HFFc6 (cell line): ENCODE results near the gene TMEM175. TPM values are rescaled to one million over a fixed set of nuclear protein-coding genes. Genes with fewer than 3 reads are reported as not detected.
"Not testable (repeated sequence)": the region's sequence is repeated elsewhere in the genome, so short reads cannot be mapped to it uniquely, and the experiment has no call there.

ENCODE experiments used
- DNase-seq: peaks from one replicate; pipeline ENCODE4 v3.0.0-alpha.2; 2018
- H3K27ac Mint-ChIP-seq: 2 replicates; pipeline ENCODE4 v1.8.0; 2020; ENCODE audit warnings: mild to moderate bottlenecking, mixed read lengths
- H3K27me3 Mint-ChIP-seq: 2 replicates; pipeline ENCODE4 v1.8.0; 2021; ENCODE audit warnings: mild to moderate bottlenecking, moderate library complexity, mixed read lengths; ENCODE audit not compliant: insufficient read depth
- H3K36me3 Mint-ChIP-seq: 2 replicates; pipeline ENCODE4 v1.8.0; 2021; ENCODE audit warnings: low read depth, mixed read lengths
- H3K4me1 Mint-ChIP-seq: 2 replicates; pipeline ENCODE4 v1.8.0; 2020; ENCODE audit warnings: low read depth, mixed read lengths
- H3K4me3 Mint-ChIP-seq: 2 replicates; pipeline ENCODE4 v1.8.0; 2020; ENCODE audit warnings: mild to moderate bottlenecking, moderate library complexity, mixed read lengths
- H3K9me3 Mint-ChIP-seq: 2 replicates; pipeline ENCODE4 v1.8.0; 2020; ENCODE audit warnings: mild to moderate bottlenecking, mixed read lengths
- total RNA-seq, 6 experiments: library from RNA; stranded (reverse); fragmentation: NEBNext Ultra II Directional; extraction: Animal tissue kit (Norgen Biotek cat#: 25700); gene quantifications; 2 replicates in 1 of 6; 3 replicates in 5 of 6; pipeline ENCODE4 v1.2.3, GENCODE V29; 2021
- TF ChIP-seq, protein P1 (sequence below): fragments of 200-600 bp; sonication (generic); IDR thresholded peaks from 2 replicates; pipeline ENCODE4 v1.5.0; 2021; ENCODE audit warnings: antibody characterized with exemption, mild to moderate bottlenecking

The TMEM175 gene
- total RNA-seq, 6 experiments from 2014 or later = 27.8 to 41.8 (median 34.1) TPM

DNA sequence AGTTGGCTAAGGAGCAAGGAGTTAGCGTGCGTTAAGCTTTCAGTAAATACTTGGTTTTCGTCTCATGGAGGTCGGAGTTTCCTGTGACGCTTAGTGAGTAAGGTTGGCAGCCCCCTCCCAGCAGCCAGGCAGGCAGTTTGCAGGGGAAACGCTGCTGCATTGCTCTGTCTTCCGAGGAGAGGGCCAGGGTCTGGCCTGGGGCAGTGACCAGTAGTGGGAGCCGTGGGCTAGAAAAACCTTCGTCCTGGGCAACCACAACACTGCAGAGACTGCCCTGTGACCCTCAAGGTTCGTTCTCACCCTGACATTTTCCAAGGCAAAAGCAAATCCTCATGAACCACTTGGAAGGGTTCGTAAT lies 432 bp downstream of the TMEM175 start:
- peaks cover 22% of the 10 kb centered on the region for H3K4me1 Mint-ChIP-seq
- H3K27ac Mint-ChIP-seq = peak overlapping the region; percentile 90
- 0 out of 2 replicates have a peak, but pooled peaks cover 3% of the 10 kb centered on the region for H3K36me3 Mint-ChIP-seq
- peak overlapping the region; percentile 99 for H3K4me3 Mint-ChIP-seq
- no peaks in the 10 kb centered on the region; the same call in 1 of the 2 replicates for H3K27me3 Mint-ChIP-seq
- TF ChIP-seq, protein P1, sequence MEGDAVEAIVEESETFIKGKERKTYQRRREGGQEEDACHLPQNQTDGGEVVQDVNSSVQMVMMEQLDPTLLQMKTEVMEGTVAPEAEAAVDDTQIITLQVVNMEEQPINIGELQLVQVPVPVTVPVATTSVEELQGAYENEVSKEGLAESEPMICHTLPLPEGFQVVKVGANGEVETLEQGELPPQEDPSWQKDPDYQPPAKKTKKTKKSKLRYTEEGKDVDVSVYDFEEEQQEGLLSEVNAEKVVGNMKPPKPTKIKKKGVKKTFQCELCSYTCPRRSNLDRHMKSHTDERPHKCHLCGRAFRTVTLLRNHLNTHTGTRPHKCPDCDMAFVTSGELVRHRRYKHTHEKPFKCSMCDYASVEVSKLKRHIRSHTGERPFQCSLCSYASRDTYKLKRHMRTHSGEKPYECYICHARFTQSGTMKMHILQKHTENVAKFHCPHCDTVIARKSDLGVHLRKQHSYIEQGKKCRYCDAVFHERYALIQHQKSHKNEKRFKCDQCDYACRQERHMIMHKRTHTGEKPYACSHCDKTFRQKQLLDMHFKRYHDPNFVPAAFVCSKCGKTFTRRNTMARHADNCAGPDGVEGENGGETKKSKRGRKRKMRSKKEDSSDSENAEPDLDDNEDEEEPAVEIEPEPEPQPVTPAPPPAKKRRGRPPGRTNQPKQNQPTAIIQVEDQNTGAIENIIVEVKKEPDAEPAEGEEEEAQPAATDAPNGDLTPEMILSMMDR = peak; percentile 23; the same call in 1 of the 2 replicates
- no peak for DNase-seq
- no peaks in the 10 kb centered on the region for H3K9me3 Mint-ChIP-seq

DNA sequence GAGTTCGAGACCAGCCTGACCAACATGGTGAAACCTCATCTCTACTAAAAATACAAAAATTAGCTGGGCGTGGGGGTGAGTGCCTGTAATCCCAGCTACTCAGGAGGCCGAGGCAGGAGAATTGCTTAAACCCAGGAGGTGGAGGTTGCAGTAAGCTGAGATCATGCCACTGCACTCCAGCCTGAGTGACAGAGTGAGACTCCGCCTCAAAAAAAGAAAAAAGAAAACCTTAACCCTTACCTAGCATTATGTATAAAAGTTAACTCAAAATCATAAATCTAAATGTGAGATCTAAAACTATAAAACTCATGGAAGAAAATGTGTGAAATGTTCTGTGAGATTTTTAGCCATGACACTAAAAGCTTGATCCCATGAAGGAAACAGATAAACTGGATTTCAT lies 7.2 kb downstream of the TMEM175 start:
- H3K36me3 Mint-ChIP-seq, DNase-seq, H3K27ac Mint-ChIP-seq, H3K4me1 Mint-ChIP-seq, H3K27me3 Mint-ChIP-seq, H3K9me3 Mint-ChIP-seq, H3K4me3 Mint-ChIP-seq: not testable (repeated sequence)

DNA sequence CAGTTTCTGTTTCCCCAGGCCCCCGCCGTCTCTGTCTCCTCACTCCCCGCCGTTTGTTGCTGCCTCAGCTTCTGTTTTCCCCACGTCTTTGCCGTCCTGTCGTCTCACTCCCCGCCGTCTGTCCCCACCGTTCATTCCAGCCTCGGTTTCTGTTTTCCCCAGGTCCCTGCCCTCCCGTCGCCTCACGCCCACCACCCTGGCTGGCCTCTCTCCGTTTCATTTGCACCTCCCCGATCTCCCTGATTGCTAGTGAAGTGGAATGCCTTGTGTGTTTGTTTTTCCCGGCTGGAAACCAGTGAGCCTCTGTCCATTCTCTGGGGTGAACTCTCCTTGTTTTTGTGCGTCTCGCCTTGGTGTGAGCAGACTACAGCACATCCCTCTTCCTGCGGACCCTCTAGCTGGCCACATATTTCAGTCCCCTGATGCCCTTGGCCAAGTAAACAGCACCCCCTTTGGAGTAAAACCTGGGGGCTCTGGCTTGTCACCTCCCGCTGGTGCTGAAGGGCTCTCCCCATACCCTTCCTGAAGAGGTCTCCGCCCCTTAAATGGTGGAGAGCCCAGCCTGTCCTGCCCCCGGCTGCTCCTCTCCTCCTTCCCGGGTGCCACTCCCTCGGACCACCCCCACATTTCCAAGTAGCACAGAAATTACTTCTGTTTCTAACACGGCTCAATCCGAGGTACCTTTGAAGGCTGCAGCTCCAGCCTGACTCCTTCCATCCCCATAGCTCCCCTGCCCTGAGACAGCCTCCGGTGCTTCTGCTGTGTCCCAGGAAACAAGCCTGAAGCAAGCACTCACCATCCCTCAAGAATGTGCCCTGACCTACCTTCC lies 13.2 kb downstream of the TMEM175 start:
- no peak overlapping the region; the same call in 1 of the 2 replicates for H3K4me3 Mint-ChIP-seq
- H3K36me3 Mint-ChIP-seq = no peaks in the 10 kb centered on the region
- DNase-seq = no peak
- H3K27me3 Mint-ChIP-seq = peaks cover 6% of the 10 kb centered on the region
- TF ChIP-seq, protein P1 = no peak
- no peaks in the 10 kb centered on the region for H3K4me1 Mint-ChIP-seq
- no peak overlapping the region for H3K27ac Mint-ChIP-seq
- no peaks in the 10 kb centered on the region for H3K9me3 Mint-ChIP-seq

DNA sequence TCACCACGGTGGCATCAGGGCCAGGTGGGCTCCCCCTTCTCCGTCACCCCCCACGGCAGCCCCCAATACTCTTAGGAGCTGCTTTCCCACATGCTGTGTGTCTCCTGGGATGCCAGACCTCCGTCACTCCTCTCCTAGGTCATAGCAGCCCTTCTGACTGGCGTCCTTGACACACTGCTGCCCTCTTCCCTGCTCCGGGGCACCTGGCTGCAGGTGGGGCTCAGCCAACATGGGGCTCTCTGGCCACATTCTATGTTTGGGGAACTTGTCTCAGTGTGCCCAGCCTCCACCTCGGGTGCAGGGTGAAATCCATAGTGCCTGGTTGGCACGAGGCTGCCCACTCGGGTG lies 13.8 kb downstream of the TMEM175 start:
- Mint-ChIP-seq H3K4me1 (no peaks in the 10 kb centered on the region), H3K36me3 (no peaks in the 10 kb centered on the region), H3K27me3 (peaks cover 6% of the 10 kb centered on the region), H3K27ac (no peak overlapping the region), H3K9me3 (no peaks in the 10 kb centered on the region), H3K4me3 (no peak overlapping the region)
- no peak for DNase-seq
- TF ChIP-seq, protein P1 = no peak

DNA sequence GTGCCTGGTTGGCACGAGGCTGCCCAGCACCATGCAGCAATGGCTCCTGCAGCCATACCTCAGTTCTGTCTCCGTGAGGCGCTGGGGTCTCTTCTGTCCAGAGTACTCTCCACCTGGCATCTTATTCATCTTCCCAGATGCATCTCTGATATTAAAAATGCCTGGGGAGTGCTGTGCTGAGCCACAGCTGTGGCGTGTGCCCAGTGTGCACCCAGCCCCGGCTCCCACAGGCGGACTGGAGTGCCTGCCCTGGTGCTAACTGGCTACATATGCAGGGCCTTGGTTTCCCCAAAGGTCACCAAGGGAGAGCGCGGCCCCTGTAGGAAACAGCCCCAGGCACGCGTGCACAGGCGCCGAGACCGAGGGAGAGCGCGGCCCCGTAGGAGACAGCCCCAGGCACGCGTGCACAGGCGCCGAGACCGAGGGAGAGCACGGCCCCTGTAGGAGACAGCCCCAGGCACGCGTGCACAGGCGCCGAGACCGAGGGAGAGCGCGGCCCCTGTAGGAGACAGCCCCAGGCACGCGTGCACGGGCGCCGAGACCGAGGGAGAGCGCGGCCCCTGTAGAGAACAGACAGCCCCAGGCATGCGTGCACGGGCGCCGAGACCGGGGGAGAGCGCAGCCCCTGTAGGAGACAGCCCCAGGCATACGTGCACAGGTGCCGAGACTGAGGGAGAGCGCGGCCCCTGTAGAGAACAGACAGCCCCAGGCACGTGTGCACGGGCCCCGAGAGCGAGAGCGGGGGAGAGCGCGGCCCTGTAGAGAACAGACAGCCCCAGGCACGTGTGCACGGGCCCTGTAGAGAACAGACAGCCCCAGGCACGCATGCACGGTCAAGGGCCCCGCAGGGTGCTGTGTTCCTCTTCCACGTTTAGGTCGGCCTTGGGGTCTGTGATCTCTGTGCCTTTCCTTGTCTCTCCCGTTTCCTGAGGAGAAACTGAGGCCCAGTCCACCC lies 14.5 kb downstream of the TMEM175 start:
- TF ChIP-seq, protein P1 = no peak
- H3K4me3 Mint-ChIP-seq = no peak overlapping the region
- H3K4me1 Mint-ChIP-seq = no peaks in the 10 kb centered on the region
- DNase-seq = no peak
- no peak overlapping the region for H3K27ac Mint-ChIP-seq
- H3K27me3 Mint-ChIP-seq = peaks cover 6% of the 10 kb centered on the region
- no peaks in the 10 kb centered on the region for H3K9me3 Mint-ChIP-seq
- H3K36me3 Mint-ChIP-seq = no peaks in the 10 kb centered on the region
